GM12878 (cell line): ENCODE results near the gene MRPL53. TPM values are rescaled to one million over a fixed set of nuclear protein-coding genes. Genes with fewer than 3 reads are reported as not detected.

ENCODE experiments used
- ATAC-seq: fragments of 200-7000 bp; cut with Tn5 transposase; 3 replicates; pipeline ENCODE4 v1.9.1; 2020; ENCODE audit warnings: mild to moderate bottlenecking, moderate library complexity
- BruUV-seq: library from RNA; stranded (reverse); fragments of 400-500 nt; replicated peaks from 2 replicates; lab custom pipeline; 2021; lab: Mats Ljungman, UMichigan
- CTCF ChIA-PET: fragments of 300-600 bp; sonication (Branson Sonifier 250); formaldehyde crosslinking; extraction: SDS; loops from one replicate; lab custom pipeline; 2021; ENCODE audit warnings: inconsistent platforms; lab: Yijun Ruan, JAX
- POLR2A ChIA-PET: fragments of 350-600 bp; formaldehyde crosslinking; extraction: SDS; loops from one replicate; lab custom pipeline; 2021; ENCODE audit warnings: inconsistent platforms; lab: Charles Lee
- RAD21 ChIA-PET: fragments of 300-600 bp; sonication (Branson Sonifier 250); formaldehyde crosslinking; loops from one replicate; lab custom pipeline; 2023; ENCODE audit warnings: antibody characterized with exemption; ENCODE audit not compliant: unreplicated experiment; lab: Charles Lee
- SMC1A ChIA-PET: fragments of 300-600 bp; sonication (Branson Sonifier 250); formaldehyde crosslinking; loops from one replicate; lab custom pipeline; 2023; ENCODE audit not compliant: unreplicated experiment, uncharacterized antibody; lab: Charles Lee
- DNase-seq: peaks from one replicate; pipeline ENCODE4 v3.0.0-alpha.2; 2011; ENCODE audit warnings: low read depth, low spot score
- FAIRE-seq: peaks from 3 replicates; lab custom pipeline; 2011; peaks lifted over from hg19 to GRCh38; lab: Jason Lieb, UNC
- H2AFZ ChIP-seq: 2 replicates; pipeline ENCODE4 v1.6.0; 2011; ENCODE audit warnings: low read depth, low read length, control low read depth; ENCODE audit not compliant: control insufficient read depth
- H3K27ac ChIP-seq: 2 replicates; pipeline ENCODE4 v1.5.1; 2011; ENCODE audit warnings: control low read depth; ENCODE audit not compliant: control insufficient read depth, insufficient read depth
- H3K27me3 ChIP-seq, 2 experiments: replicated peaks in 1 of 2; 2 replicates each; pipeline versions ENCODE4 v1.6.0 to v1.6.1; 2011; ENCODE audit warnings: low read length in 1 of 2; ENCODE audit not compliant: control insufficient read depth in 2 of 2, insufficient read depth in 2 of 2
- H3K36me3 ChIP-seq, 2 experiments: 2 replicates each; pipeline ENCODE4 v1.5.1; 2011; ENCODE audit warnings: low read length in 1 of 2; ENCODE audit not compliant: control insufficient read depth in 2 of 2, insufficient read depth in 2 of 2
- H3K4me1 ChIP-seq: 2 replicates; pipeline ENCODE4 v1.6.1; 2011; ENCODE audit warnings: mild to moderate bottlenecking, low read length, moderate library complexity, mixed read lengths; ENCODE audit not compliant: control insufficient read depth, insufficient read depth
- H3K4me2 ChIP-seq: 2 replicates; pipeline ENCODE4 v1.6.0; 2011; ENCODE audit warnings: control low read depth; ENCODE audit not compliant: control insufficient read depth, insufficient read depth
- H3K4me3 ChIP-seq: fragments of 200-600 bp; sonication (generic); 2 replicates; pipeline ENCODE4 v1.5.1; 2016
- H3K79me2 ChIP-seq: 2 replicates; pipeline ENCODE4 v1.6.0; 2011; ENCODE audit warnings: low read length; ENCODE audit not compliant: control insufficient read depth, insufficient read depth
- H3K9ac ChIP-seq: 2 replicates; pipeline ENCODE4 v1.8.0; 2011; ENCODE audit warnings: low read length, control low read depth, mixed read lengths; ENCODE audit not compliant: control insufficient read depth, insufficient read depth
- H3K9me3 ChIP-seq: replicated peaks from 3 replicates; pipeline ENCODE4 v1.5.1; 2011; ENCODE audit warnings: mild to moderate bottlenecking, low read length; ENCODE audit not compliant: control insufficient read depth, insufficient read depth
- H4K20me1 ChIP-seq: 2 replicates; pipeline ENCODE4 v1.6.0; 2011; ENCODE audit not compliant: control insufficient read depth, insufficient read depth
- EED ChIP-seq: sonication (generic); IDR thresholded peaks from 2 replicates; pipeline ENCODE4 v1.6.1; 2016; ENCODE audit warnings: antibody characterized with exemption, low read depth
- KAT2A ChIP-seq: conservative IDR thresholded peaks from 2 replicates; pipeline ENCODE4 v1.6.1; 2011; ENCODE audit warnings: low read depth, low read length; ENCODE audit not compliant: control insufficient read depth
- LARP7 ChIP-seq: fragments of 450-650 bp; IDR thresholded peaks from 2 replicates; pipeline ENCODE4 v1.6.1; 2017; ENCODE audit warnings: mild to moderate bottlenecking
- NFIC ChIP-seq: IDR thresholded peaks from 2 replicates; pipeline ENCODE4 v1.6.1; 2012; ENCODE audit warnings: low read depth, mild to moderate bottlenecking, inconsistent platforms, low read length, moderate library complexity
- NR2C1 ChIP-seq: fragments of 450-650 bp; IDR thresholded peaks from 2 replicates; pipeline ENCODE4 v1.6.1; 2017; ENCODE audit warnings: antibody characterized with exemption, mild to moderate bottlenecking, moderate library complexity
- NRF1 ChIP-seq: conservative IDR thresholded peaks from 2 replicates; pipeline ENCODE4 v1.6.1; 2011; ENCODE audit warnings: mild to moderate bottlenecking, low read depth, low read length, improper control_type of control experiment
- RBBP5 ChIP-seq: fragments of 200-600 bp; sonication (generic); conservative IDR thresholded peaks from 2 replicates; pipeline ENCODE4 v1.6.1; 2016
- RUNX3 ChIP-seq: IDR thresholded peaks from 2 replicates; pipeline ENCODE4 v1.6.1; 2012; ENCODE audit warnings: low read length, inconsistent platforms
- SIX5 ChIP-seq: IDR thresholded peaks from 2 replicates; pipeline ENCODE4 v1.6.1; 2011; ENCODE audit warnings: mild to moderate bottlenecking, low read depth, low read length, moderate library complexity; ENCODE audit not compliant: severe bottlenecking
- SKIL ChIP-seq: fragments of 450-650 bp; IDR thresholded peaks from 2 replicates; pipeline ENCODE4 v1.6.1; 2017; ENCODE audit warnings: mild to moderate bottlenecking, low read depth, inconsistent platforms; ENCODE audit not compliant: poor library complexity, severe bottlenecking
- SUPT20H ChIP-seq: IDR thresholded peaks from 2 replicates; pipeline ENCODE4 v1.6.1; 2011; ENCODE audit warnings: low read depth, mild to moderate bottlenecking, low read length, moderate library complexity, borderline replicate concordance; ENCODE audit not compliant: control insufficient read depth
- ZBTB33 ChIP-seq: fragments of 450-650 bp; IDR thresholded peaks from 2 replicates; pipeline ENCODE4 v1.6.1; 2017; ENCODE audit warnings: mild to moderate bottlenecking
- ZNF207 ChIP-seq: fragments of 450-650 bp; IDR thresholded peaks from 2 replicates; pipeline ENCODE4 v1.6.1; 2014; ENCODE audit warnings: antibody characterized with exemption, mild to moderate bottlenecking, borderline replicate concordance
- ZNF274 ChIP-seq: IDR thresholded peaks from one replicate; pipeline ENCODE4 v1.8.0; 2011; ENCODE audit not compliant: insufficient read length, insufficient read depth
- ZSCAN29 ChIP-seq: fragments of 450-650 bp; IDR thresholded peaks from 2 replicates; pipeline ENCODE4 v1.6.1; 2017; ENCODE audit warnings: mild to moderate bottlenecking, moderate library complexity
- WGBS: methylation state at CpG from one replicate; pipeline ENCODE4 v1.1.6; 2016; ENCODE audit warnings: low lambda C conversion rate; ENCODE audit not compliant: insufficient replicate concordance, insufficient coverage; ENCODE audit errors: missing lambda C conversion rate; 5-methylcytosine and 5-hydroxymethylcytosine counted together
- in situ Hi-C: fragments of 300-500 bp; cut with MboI; formaldehyde crosslinking; loops from 9 replicates; pipeline ENCODE4 v1.14.3; 2018; ENCODE audit warnings: mixed read lengths
- intact Hi-C: fragments of 100-400 bp; cut with micrococcal nuclease; formaldehyde crosslinking; loops from one replicate; pipeline ENCODE4 v1.14.2; 2022; ENCODE audit not compliant: unreplicated experiment
- polyA plus RNA-seq, 11 experiments: library from polyadenylated mRNA; depleted of rRNA in 4 of 11; unstranded in 6 of 11; stranded (reverse) in 5 of 11; fragments of >200 nt; fragmentation: Nextera tagmentation in 4 of 11; fragmentation: Illumina TruSeq in 1 of 11; extraction: Ambion mirVana in 4 of 11; extraction: Trizol in 1 of 11; gene quantifications; 1 replicate in 1 of 11; 2 replicates in 10 of 11; pipeline versions ENCODE4 v1.2.1 to v1.2.3, GENCODE V29; 2011 to 2016; ENCODE audit warnings: inconsistent platforms in 2 of 11, missing spikeins in 2 of 11, low read depth in 1 of 11
- total RNA-seq, 4 experiments: library from RNA; depleted of rRNA in 3 of 4; stranded (reverse); fragments of >200 nt in 3 of 4; fragmentation: Illumina TruSeq in 1 of 4; extraction: Trizol in 1 of 4; gene quantifications; 2 replicates each; pipeline versions ENCODE4 v1.2.1 to v1.2.3, GENCODE V29; 2013 to 2021

The MRPL53 gene
- total and polyA plus RNA-seq, 10 of the 15 experiments (the other 5 are each of a cell fraction or from before 2014, with no cell fraction given): 15.1 to 167 (median 80.9) TPM

DNA sequence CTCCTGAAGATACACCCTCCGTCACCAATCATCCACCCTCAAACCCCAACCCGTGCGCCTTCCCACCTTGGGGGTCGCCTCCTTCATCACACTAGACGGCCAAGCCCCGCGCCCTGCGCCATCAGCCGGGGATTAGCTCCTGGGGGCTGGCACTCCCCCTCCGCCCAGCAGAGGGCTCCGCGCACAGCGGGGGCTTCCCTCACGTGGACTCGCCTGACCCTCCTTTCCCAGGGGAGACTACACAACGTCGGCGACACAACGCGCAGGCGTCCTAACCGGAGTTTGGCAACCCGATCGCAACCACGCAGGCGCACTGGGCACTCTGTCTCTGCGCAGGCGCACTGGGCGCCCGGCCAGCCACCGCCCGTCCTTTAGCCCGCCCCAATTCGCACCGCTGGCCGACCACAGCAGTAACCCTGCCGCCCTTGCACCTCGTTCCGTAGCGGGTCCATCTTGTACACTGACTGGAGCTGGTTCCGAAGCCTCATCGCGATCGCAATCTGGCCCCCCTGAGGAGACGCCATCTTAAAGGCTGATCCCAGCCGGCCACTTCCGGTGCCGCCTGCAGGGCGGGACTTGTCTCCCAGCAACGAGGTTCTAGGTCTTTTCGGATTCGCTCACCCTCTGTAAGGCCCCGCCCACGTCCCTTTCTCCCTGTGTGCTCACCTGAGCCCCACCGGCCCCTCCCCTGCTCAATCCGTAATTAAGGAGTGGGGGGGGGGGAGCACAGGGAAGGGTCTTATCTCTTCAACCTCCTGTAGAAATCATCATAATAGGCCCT, 34.9 kb upstream of the MRPL53 start, which contains the start of gene PCGF1 (continued):
- TF ChIP-seq SIX5 (no peak), EED (no peak), NR2C1 (no peak; the same call in 1 of the 2 replicates), ZNF207 (peak; percentile 38; the same call in 1 of the 2 replicates)

DNA sequence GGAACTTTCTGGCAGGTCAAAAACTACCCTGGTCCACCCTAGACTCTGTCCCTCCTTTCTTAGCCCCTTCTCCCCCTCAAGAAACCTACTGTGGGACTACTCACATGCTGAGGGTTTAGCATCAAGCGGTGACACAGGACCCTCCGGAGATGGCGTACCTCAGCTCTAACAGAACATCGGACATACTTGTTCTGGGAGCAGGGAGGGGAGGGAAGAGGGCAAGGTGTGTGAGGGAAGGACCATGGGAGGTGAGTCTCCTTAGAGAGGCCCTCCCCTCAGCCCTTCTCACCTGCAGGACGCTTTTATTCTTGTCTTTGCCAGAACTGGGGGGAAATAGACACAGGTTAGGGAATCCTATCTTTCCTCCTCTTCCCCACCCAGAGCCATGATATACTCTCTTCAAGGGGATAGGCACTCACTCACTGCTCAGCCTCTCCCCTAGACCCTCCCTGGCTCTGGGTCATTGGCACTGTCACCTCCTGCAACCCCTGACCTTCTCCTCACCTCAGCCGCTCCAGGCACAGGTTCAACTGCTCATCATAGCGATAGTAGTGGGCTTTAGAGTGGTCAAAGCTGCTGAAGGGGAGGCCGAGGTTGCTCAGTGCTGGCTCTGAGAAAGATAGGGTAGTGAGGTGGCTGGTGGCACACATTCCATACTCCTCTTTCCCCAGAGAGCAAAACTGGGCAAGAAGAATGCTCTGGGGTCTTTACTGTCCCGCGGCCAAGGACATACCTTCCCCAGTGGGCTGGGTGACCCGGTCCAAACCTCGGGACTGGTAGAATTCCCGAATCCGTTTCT, 33.2 kb upstream of the MRPL53 start:
- ChIA-PET RAD21 (interaction anchor here (1.8 to 5.5 kb wide), 6 partner anchors 25 to 86 kb away, joined by 4 to 61 read pairs (median 16); partner anchors contain the start of genes AUP1, HTRA2 and WBP1), CTCF (interaction anchor here (0.5 to 13.9 kb wide), 10 partner anchors 13 to 1100 kb away, joined by 3 to 231 read pairs (median 7); partner anchors contain the start of genes AUP1, DQX1, HTRA2 and WBP1), POLR2A (interaction anchor here (1.1 to 5.8 kb wide), 4 partner anchors 12 to 92 kb away, joined by 3 to 33 read pairs (median 4); partner anchors contain the start of genes AUP1 and HTRA2), SMC1A (interaction anchor here (1.5 to 7.0 kb wide), 6 partner anchors 23 to 81 kb away, joined by 5 to 71 read pairs (median 39); partner anchors contain the start of genes AUP1, CCDC142, DQX1 and HTRA2)
- H3K4me3 ChIP-seq: no peak overlapping the region; the same call in 1 of the 2 replicates
- in situ Hi-C loops: no loop called here
- H3K9me3 ChIP-seq: no peaks in the 10 kb centered on the region
- peaks cover 0 to 7% of the 10 kb centered on the region in 2 experiments; a peak in 1 of 4 replicates for H3K36me3 ChIP-seq
- no peaks in the 10 kb centered on the region for H4K20me1 ChIP-seq
- FAIRE-seq (no peak), ATAC-seq (no peak), DNase-seq (no peak)
- H3K9ac ChIP-seq: no peak overlapping the region
- peaks cover 12% of the 10 kb centered on the region for H3K79me2 ChIP-seq
- peak overlapping the region; percentile 53; the same call in 1 of the 2 replicates for H3K4me2 ChIP-seq
- no TSS peak for BruUV-seq
- peaks cover 28% of the 10 kb centered on the region for H3K4me1 ChIP-seq
- WGBS: 88% methylated on average over 14 of the region's 14 CpGs
- H3K27me3 ChIP-seq: peaks cover 4 to 7% of the 10 kb centered on the region in 2 experiments; a peak in 2 of 4 replicates
- no peak overlapping the region for H3K27ac ChIP-seq
- no peak overlapping the region for H2AFZ ChIP-seq
- intact Hi-C loops: no loop called here
- no peak for TF ChIP-seq RBBP5
- TF ChIP-seq RUNX3: no peak
- no peak for TF ChIP-seq ZNF274
- TF ChIP-seq ZSCAN29: no peak
- no peak for TF ChIP-seq NRF1
- TF ChIP-seq ZBTB33: no peak
- no peak for TF ChIP-seq ZNF207
- TF ChIP-seq LARP7: no peak
- no peak for TF ChIP-seq SUPT20H
- no peak for TF ChIP-seq KAT2A
- no peak for TF ChIP-seq SKIL
- TF ChIP-seq NFIC: no peak
